ENCODE results near the gene MSI2.
"Not testable (repeated sequence)": the region's sequence is repeated elsewhere in the genome, so short reads cannot be mapped to it uniquely, and the experiment has no call there.

MSI2 gene

GRCh38 chr17:57255776-57256681 is at the start of gene MSI2:
MSI2 (plus strand) TSS chr17:57256523; CDS start chr17:57256743, 220 bp downstream.
- Mint-ChIP-seq H3K27ac (ENCODE audit: low read depth) (peak within 1 kb of the TSS; percentile 98), H3K9me3 (no peaks in the 10 kb centered on the region), H3K36me3 (ENCODE audit: insufficient read depth) (peaks cover 19% of the 10 kb centered on the region), H3K4me3 (peak within 1 kb of the TSS; percentile 98), H3K4me1 (peaks cover 42% of the 10 kb centered on the region), H3K27me3 (no peaks in the 10 kb centered on the region)
- DNase-seq (ENCODE audit: low spot score in 2 of 2), result peak; percentile 80 to 87
- peak; percentile 77 for ATAC-seq (replicated peaks; ENCODE audit: extremely low read depth, poor library complexity, severe bottlenecking)

DNA sequence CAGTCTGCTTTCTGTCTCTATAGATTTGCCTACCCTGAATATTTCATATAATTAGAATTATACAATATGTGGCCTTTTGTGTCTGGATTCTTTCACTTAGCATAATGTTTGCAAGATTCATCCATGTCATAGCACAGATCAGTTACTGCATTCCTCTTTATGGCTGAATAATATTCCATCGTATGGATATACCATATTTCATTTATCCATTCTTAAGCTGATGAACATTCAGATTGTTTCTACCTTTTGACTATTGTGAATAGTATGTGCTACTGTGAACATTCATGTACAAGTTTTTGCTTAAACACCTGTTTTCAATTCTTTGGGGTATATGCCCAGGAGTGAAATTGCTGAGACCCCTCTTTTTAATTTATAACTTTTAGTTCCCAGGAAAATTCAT is 49.4 kb upstream of the MSI2 start:
- H3K27me3 Mint-ChIP-seq, result peaks cover 65% of the 10 kb centered on the region
- DNase-seq (ENCODE audit: low spot score in 2 of 2), result no peak

DNA sequence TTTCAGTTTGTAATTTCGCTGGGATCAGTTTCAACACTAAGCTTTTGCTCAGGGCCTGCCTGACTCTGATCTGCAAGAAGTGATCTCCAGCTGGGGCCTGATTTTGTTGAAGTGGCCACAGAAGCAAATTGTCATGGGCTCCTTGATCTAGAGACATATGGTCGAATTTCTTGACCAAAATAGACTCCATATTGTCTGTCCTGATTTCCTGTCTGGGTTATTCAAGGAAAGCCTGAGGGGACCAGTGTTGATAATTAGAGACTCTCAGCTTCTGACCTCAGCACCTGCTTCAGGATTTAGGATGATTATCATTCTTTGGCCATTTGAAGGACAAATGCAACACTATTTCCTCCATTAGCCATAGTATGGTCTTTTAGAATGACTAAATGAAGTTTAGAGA is 48.9 kb upstream of the MSI2 start:
- Mint-ChIP-seq H3K36me3 (ENCODE audit: insufficient read depth) (peaks cover 1% of the 10 kb centered on the region), H3K4me1 (no peaks in the 10 kb centered on the region), H3K9me3 (no peaks in the 10 kb centered on the region), H3K4me3 (no peak overlapping the region), H3K27ac (ENCODE audit: low read depth) (no peak overlapping the region), H3K27me3 (peaks cover 70% of the 10 kb centered on the region)
- ATAC-seq (replicated peaks; ENCODE audit: extremely low read depth, poor library complexity, severe bottlenecking) (no peak), DNase-seq (ENCODE audit: low spot score in 2 of 2) (no peak)

More for the DNA sequence above, 49.4 kb upstream of the MSI2 start:
- Mint-ChIP-seq H3K36me3 (ENCODE audit: insufficient read depth) (peaks cover 1% of the 10 kb centered on the region), H3K4me3 (no peak overlapping the region), H3K9me3 (no peaks in the 10 kb centered on the region), H3K27ac (ENCODE audit: low read depth) (no peak overlapping the region), H3K4me1 (no peaks in the 10 kb centered on the region)
- ATAC-seq (replicated peaks; ENCODE audit: extremely low read depth, poor library complexity, severe bottlenecking), result no peak

GRCh38 chr17:57210224-57210553 is 46.1 kb upstream of the MSI2 start:
- Mint-ChIP-seq H3K36me3 (ENCODE audit: insufficient read depth) (peaks cover 1% of the 10 kb centered on the region), H3K27ac (ENCODE audit: low read depth) (no peak overlapping the region), H3K9me3 (no peaks in the 10 kb centered on the region), H3K4me3 (no peak overlapping the region), H3K4me1 (no peaks in the 10 kb centered on the region), H3K27me3 (peaks cover 81% of the 10 kb centered on the region)
- DNase-seq (ENCODE audit: low spot score in 2 of 2) (no peak), ATAC-seq (replicated peaks; ENCODE audit: extremely low read depth, poor library complexity, severe bottlenecking) (no peak)

- H3K27me3 Mint-ChIP-seq, result peaks cover 82% of the 10 kb centered on the region
- ATAC-seq (replicated peaks; ENCODE audit: extremely low read depth, poor library complexity, severe bottlenecking), result no peak
Observed at GRCh38 chr17:57210972-57211411, 45.3 kb upstream of the MSI2 start.

DNA sequence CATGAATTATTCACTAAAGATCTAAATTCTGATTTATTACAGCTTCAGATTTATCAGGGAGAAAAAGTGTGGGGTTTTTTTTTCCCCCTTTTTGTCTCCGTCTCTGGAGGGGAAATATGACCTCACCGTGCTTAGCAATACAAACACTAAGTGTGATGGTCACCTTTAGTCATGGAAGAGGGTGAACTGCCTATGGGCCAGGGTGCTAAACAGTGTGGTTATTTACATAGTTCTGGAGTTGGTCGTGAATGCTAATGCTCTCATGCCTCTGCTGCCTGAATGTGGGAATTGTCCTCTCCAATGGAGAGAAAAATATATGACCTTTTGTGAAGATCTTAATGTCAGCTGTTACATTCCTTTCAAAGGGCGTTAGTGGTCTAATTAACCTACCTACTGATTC is 44.8 kb upstream of the MSI2 start:
- DNase-seq (ENCODE audit: low spot score in 2 of 2), result no peak

More at GRCh38 chr17:57210972-57211411, 45.3 kb upstream of the MSI2 start:
- Mint-ChIP-seq H3K9me3 (no peaks in the 10 kb centered on the region), H3K27ac (ENCODE audit: low read depth) (no peak overlapping the region), H3K4me1 (no peaks in the 10 kb centered on the region), H3K4me3 (no peak overlapping the region), H3K36me3 (ENCODE audit: insufficient read depth) (peaks cover 1% of the 10 kb centered on the region)
- no peak for DNase-seq (ENCODE audit: low spot score in 2 of 2)

GRCh38 chr17:57213180-57213825 is 43.0 kb upstream of the MSI2 start:
- no peak overlapping the region for H3K4me3 Mint-ChIP-seq

More for the DNA sequence above, 44.8 kb upstream of the MSI2 start:
- ATAC-seq (replicated peaks; ENCODE audit: extremely low read depth, poor library complexity, severe bottlenecking), result no peak
- H3K27ac Mint-ChIP-seq (ENCODE audit: low read depth), result no peak overlapping the region
- H3K27me3 Mint-ChIP-seq, result peaks cover 82% of the 10 kb centered on the region
- no peaks in the 10 kb centered on the region for H3K4me1 Mint-ChIP-seq
- peaks cover 1% of the 10 kb centered on the region for H3K36me3 Mint-ChIP-seq (ENCODE audit: insufficient read depth)
- no peaks in the 10 kb centered on the region for H3K9me3 Mint-ChIP-seq
- H3K4me3 Mint-ChIP-seq, result no peak overlapping the region

DNA sequence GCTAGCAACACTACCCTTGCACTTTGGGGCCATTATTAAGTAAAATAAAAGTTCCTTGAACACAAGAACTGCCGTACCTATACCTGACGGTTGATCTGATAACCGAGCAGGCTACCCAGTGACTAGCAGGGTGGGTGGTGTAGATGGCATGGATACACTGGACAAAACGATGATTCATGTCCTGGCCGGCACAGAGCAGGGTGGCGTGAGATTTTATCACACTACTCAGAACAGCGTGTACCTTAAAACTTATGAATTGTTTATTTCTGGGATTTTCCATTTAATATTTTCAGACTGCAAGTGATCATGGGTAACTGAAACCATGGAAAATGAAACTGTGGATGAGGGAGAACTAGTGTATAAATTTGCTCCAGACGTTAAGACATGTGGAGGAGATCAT is 41.0 kb upstream of the MSI2 start:
- no peaks in the 10 kb centered on the region for H3K4me1 Mint-ChIP-seq
- peaks cover 85% of the 10 kb centered on the region for H3K27me3 Mint-ChIP-seq
- H3K9me3 Mint-ChIP-seq, result no peaks in the 10 kb centered on the region
- no peaks in the 10 kb centered on the region for H3K36me3 Mint-ChIP-seq (ENCODE audit: insufficient read depth)
- no peak overlapping the region for H3K27ac Mint-ChIP-seq (ENCODE audit: low read depth)
- DNase-seq (ENCODE audit: low spot score in 2 of 2), result no peak
- ATAC-seq (replicated peaks; ENCODE audit: extremely low read depth, poor library complexity, severe bottlenecking), result no peak
- H3K4me3 Mint-ChIP-seq, result no peak overlapping the region

More at GRCh38 chr17:57213180-57213825, 43.0 kb upstream of the MSI2 start:
- H3K27me3 Mint-ChIP-seq, result peaks cover 90% of the 10 kb centered on the region
- ATAC-seq (replicated peaks; ENCODE audit: extremely low read depth, poor library complexity, severe bottlenecking) (no peak), DNase-seq (ENCODE audit: low spot score in 2 of 2) (no peak)
- no peak overlapping the region for H3K27ac Mint-ChIP-seq (ENCODE audit: low read depth)
- H3K4me1 Mint-ChIP-seq, result no peaks in the 10 kb centered on the region
- H3K36me3 Mint-ChIP-seq (ENCODE audit: insufficient read depth), result no peaks in the 10 kb centered on the region
- no peaks in the 10 kb centered on the region for H3K9me3 Mint-ChIP-seq

DNA sequence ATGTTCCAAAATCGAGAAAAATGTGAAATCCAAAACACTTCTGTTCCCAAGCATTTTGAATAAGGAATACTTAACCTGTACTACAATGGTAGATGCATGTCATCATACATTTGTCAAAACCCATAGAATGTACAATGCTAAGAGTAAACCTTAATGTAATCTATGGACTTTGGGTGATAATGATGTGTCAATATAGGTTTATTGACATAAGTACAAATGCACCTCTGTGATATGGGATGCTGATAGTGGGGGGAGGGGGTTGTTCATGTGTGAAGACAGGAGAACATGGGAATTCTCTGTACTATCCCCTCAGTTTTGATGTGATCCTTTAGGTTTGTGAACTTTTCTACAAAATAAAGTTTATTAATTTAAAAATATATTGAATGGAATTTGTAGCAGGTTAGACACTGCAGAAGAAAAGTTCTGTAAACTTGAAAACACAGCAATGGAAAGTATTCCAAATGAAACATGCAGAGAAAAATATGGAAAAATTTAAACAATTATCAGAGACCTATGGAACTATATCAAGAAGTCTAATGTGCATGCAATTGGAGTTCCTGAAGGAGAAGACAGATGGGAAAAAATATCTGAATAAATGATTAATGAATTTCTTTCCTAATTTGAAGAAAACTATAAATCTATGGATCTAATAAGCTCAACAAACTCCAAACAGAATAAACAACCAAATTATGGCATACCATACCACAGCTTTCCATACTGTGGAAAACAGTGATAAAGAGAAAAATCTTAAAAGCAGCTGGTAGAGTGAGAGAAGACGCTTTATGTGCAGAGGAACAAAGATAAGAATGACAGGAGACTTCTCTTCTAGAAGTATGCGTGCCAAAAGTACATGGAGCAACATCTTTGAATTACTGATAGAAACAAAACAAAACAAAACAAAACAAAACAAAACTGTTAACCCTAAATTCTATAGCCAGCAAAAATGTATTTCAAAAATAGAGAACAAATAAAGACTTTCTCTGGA is 34.7 kb upstream of the MSI2 start:
- Mint-ChIP-seq H3K4me1 (no peaks in the 10 kb centered on the region), H3K36me3 (ENCODE audit: insufficient read depth) (no peaks in the 10 kb centered on the region), H3K27ac (ENCODE audit: low read depth) (no peak overlapping the region), H3K4me3 (no peak overlapping the region), H3K27me3 (peaks cover 53% of the 10 kb centered on the region), H3K9me3 (peaks cover 6% of the 10 kb centered on the region)
- ATAC-seq (replicated peaks; ENCODE audit: extremely low read depth, poor library complexity, severe bottlenecking) (no peak), DNase-seq (ENCODE audit: low spot score in 2 of 2) (no peak)

DNA sequence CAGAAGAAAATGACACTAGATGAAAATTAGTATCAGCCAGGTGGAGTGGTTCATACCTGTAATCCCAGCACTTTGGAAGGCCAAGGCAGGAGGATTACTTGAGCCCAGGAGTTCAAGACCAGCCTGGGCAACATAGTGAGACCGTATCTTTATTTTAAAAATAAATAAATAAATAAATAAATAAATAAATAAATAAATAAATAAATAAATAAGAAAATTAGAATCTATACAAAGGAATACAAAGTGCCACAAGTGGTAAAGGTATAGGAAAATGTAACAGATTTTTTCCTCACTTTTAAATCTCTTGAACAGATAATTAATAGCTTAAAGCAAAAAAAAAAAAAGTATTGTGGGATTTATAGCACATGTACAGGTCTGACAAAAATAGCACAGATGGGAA is 33.9 kb upstream of the MSI2 start:
- H3K4me1 Mint-ChIP-seq; ATAC-seq (replicated peaks; ENCODE audit: extremely low read depth, poor library complexity, severe bottlenecking); H3K4me3 Mint-ChIP-seq; H3K27ac Mint-ChIP-seq (ENCODE audit: low read depth); H3K9me3 Mint-ChIP-seq; H3K36me3 Mint-ChIP-seq (ENCODE audit: insufficient read depth); DNase-seq (ENCODE audit: low spot score in 2 of 2): not testable (repeated sequence)
- H3K27me3 Mint-ChIP-seq, result peaks cover 54% of the 10 kb centered on the region

DNA sequence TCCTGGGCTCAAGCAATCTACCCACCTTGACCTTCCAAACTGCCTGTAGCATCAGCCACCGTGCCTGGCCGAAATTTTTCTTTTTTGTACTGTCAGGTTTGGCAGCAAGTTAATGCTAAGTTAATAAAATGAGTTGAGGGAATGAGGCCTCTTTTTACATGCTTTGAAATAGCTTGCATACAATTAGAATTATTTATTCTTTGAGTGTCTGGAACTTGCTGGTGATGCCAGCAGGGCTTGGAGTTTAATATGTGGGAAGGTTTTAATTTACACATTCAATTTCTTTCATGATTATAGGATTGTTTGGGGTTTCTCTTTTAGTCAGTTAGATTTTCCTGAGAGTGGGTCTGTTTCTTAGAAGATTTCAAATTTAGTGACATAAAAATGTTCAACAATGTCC is 31.2 kb upstream of the MSI2 start:
- Mint-ChIP-seq H3K27ac (ENCODE audit: low read depth) (no peak overlapping the region), H3K36me3 (ENCODE audit: insufficient read depth) (no peaks in the 10 kb centered on the region), H3K4me1 (no peaks in the 10 kb centered on the region), H3K27me3 (peaks cover 49% of the 10 kb centered on the region), H3K9me3 (peaks cover 6% of the 10 kb centered on the region), H3K4me3 (no peak overlapping the region)
- DNase-seq (ENCODE audit: low spot score in 2 of 2) (no peak), ATAC-seq (replicated peaks; ENCODE audit: extremely low read depth, poor library complexity, severe bottlenecking) (no peak)

GRCh38 chr17:57226793-57227192 is 29.5 kb upstream of the MSI2 start:
- H3K4me3 Mint-ChIP-seq, result no peak overlapping the region
- DNase-seq (ENCODE audit: low spot score in 2 of 2) (no peak), ATAC-seq (replicated peaks; ENCODE audit: extremely low read depth, poor library complexity, severe bottlenecking) (no peak)
- H3K4me1 Mint-ChIP-seq, result no peaks in the 10 kb centered on the region
- peaks cover 55% of the 10 kb centered on the region for H3K27me3 Mint-ChIP-seq
- H3K27ac Mint-ChIP-seq (ENCODE audit: low read depth), result no peak overlapping the region
- peaks cover 3% of the 10 kb centered on the region for H3K9me3 Mint-ChIP-seq
- no peaks in the 10 kb centered on the region for H3K36me3 Mint-ChIP-seq (ENCODE audit: insufficient read depth)

Measured in central memory CD8-positive, alpha-beta T cell (primary cell).